Gastrocnemius medialis (tissue), 4 donors: ENCODE data around the gene SRCAP. TPM values are rescaled to one million over a fixed set of nuclear protein-coding genes. Genes with fewer than 3 reads are reported as not detected.
A peak's percentile ranks its signal among the peaks of the same experiment; 100 is the strongest.
"Not testable (repeated sequence)": the region's sequence is repeated elsewhere in the genome, so short reads cannot be mapped to it uniquely, and the experiment has no call there.

Experiments used
- ATAC-seq, 2 donors: fragments of 150-250 bp; one replicate each; pipeline ENCODE4 v1.9.1; 2016
- DNase-seq, 2 donors: peaks; one replicate each; pipeline ENCODE4 v3.0.0-alpha.2; 2019
- H3K27ac ChIP-seq, 4 donors: fragments of 200-600 bp; sonication (generic); 1 replicate in 1 of 4; 2 replicates in 3 of 4; pipeline ENCODE4 v1.5.1; 2016 to 2018; ENCODE audit warnings: mild to moderate bottlenecking in 2 of 4, moderate library complexity in 1 of 4
- H3K27me3 ChIP-seq, 3 donors: fragments of 200-600 bp; sonication (generic) in 2 of 3; 1 replicate in 1 of 3; 2 replicates in 2 of 3; pipeline versions ENCODE4 v1.5.1 to v1.6.0; 2016 to 2019; ENCODE audit warnings: mild to moderate bottlenecking in 1 of 3, moderate library complexity in 1 of 3
- H3K36me3 ChIP-seq, 2 donors: fragments of 200-600 bp; sonication (generic) in 1 of 2; one replicate each; pipeline ENCODE4 v1.5.1; 2017 to 2018
- H3K4me1 ChIP-seq, 2 donors: fragments of 200-600 bp; sonication (generic) in 1 of 2; one replicate each; pipeline ENCODE4 v1.5.1; 2016 to 2017; ENCODE audit warnings: mild to moderate bottlenecking in 2 of 2
- H3K4me3 ChIP-seq, 4 donors: fragments of 200-600 bp; sonication (generic) in 3 of 4; 1 replicate in 1 of 4; 2 replicates in 3 of 4; pipeline ENCODE4 v1.5.1; 2016 to 2019; ENCODE audit warnings: mild to moderate bottlenecking in 2 of 4
- H3K9me3 ChIP-seq, 3 donors: fragments of 200-600 bp; sonication (generic) in 2 of 3; 1 replicate in 1 of 3; 2 replicates in 2 of 3; pipeline ENCODE4 v1.5.1; 2016 to 2019
- POLR2A ChIP-seq, 2 donors: fragments of 450-650 bp; IDR thresholded peaks; one replicate each; pipeline ENCODE4 v1.6.1; 2017; ENCODE audit warnings: antibody characterized with exemption in 2 of 2, mild to moderate bottlenecking in 2 of 2, moderate library complexity in 2 of 2
- in situ Hi-C, 4 donors: fragments of 200-750 bp; cut with MboI; loops; one replicate each; pipeline versions ENCODE4 v1.15.0 to v1.8.0; 2017; ENCODE audit warnings: low sequenced_read_pairs in 4 of 4
- intact Hi-C: fragments of 100-400 bp; cut with DNase I; formaldehyde crosslinking; loops from one replicate; pipeline ENCODE4 v1.15.1; 2023; ENCODE audit warnings: low total_unique reads
- total RNA-seq, 4 donors: library from RNA; depleted of rRNA; stranded (reverse); fragments of >200 nt; gene quantifications; one replicate each; pipeline versions ENCODE4 v1.1.0 to v1.2.3, GENCODE V29; 2016
- TF ChIP-seq, protein P1 (sequence below), 5 experiments: fragments of 450-650 bp in 3 of 5; fragments of 200-600 bp in 2 of 5; sonication (generic) in 2 of 5; IDR thresholded peaks in 4 of 5; conservative IDR thresholded peaks in 1 of 5; 1 replicate in 4 of 5; 2 replicates in 1 of 5; pipeline ENCODE4 v1.5.1; 2016 to 2019; ENCODE audit warnings: antibody characterized with exemption in 5 of 5, mild to moderate bottlenecking in 3 of 5, moderate library complexity in 3 of 5

The SRCAP gene
- total RNA-seq, 4 donors from 2014 or later: 15.3 to 25.5 (median 21.9) TPM

DNA sequence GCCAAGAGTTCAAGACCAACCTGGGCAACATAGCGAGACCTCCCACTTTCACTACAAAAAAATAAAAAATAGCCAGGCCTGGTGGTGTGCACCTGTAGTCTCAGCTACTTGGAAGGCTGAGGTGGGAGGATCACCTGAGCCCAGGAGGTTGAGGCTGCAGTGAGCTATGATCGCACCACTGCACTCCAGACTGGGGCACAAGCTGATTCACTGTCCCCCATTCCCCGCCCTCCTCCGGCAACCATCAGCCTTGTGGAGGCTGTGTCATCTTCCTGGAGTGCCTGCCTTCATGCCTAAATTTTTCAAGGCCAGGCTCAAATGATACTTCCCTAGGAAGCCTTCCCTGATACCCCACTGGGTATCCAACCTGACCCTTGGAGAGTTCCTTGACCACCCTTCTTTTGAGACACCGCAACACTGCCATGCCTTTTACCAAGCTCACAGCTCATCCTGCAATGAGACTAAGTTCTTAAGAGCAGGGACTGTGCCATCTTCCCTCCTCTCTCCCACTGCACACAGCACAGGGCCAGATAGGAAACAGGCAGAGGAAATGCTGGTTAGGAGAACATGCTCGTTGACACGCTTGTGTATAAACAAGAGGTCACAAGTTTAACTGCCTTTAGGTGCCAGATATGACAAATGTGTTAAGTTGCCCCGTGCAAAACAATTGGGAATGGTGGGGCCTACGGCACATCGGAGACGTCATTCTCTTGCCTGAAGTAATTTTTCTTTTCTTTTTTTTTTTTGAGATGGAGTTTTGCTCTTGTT, 3.9 kb upstream of the SRCAP start:
- no peak for DNase-seq
- peaks cover 0 to 7% of the 10 kb centered on the region in 2 donors for H3K36me3 ChIP-seq
- H3K27ac ChIP-seq: no peak overlapping the region
- no peak overlapping the region for H3K4me3 ChIP-seq
- no peak for ATAC-seq
- in situ Hi-C loops: loop anchor here in 1 of 4 donors (10.0 kb wide), 1 partner anchor 50 kb away; no protein-coding TSS in a partner anchor
- H3K4me1 ChIP-seq: peaks cover 16 to 17% of the 10 kb centered on the region in 2 donors
- TF ChIP-seq, protein P1, sequence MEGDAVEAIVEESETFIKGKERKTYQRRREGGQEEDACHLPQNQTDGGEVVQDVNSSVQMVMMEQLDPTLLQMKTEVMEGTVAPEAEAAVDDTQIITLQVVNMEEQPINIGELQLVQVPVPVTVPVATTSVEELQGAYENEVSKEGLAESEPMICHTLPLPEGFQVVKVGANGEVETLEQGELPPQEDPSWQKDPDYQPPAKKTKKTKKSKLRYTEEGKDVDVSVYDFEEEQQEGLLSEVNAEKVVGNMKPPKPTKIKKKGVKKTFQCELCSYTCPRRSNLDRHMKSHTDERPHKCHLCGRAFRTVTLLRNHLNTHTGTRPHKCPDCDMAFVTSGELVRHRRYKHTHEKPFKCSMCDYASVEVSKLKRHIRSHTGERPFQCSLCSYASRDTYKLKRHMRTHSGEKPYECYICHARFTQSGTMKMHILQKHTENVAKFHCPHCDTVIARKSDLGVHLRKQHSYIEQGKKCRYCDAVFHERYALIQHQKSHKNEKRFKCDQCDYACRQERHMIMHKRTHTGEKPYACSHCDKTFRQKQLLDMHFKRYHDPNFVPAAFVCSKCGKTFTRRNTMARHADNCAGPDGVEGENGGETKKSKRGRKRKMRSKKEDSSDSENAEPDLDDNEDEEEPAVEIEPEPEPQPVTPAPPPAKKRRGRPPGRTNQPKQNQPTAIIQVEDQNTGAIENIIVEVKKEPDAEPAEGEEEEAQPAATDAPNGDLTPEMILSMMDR (IDR thresholded peaks at IDR 0.05 in 4 of 5, conservative IDR thresholded peaks at IDR 0.05 in 1 of 5): no peak
- no peak for TF ChIP-seq POLR2A (IDR thresholded peaks at IDR 0.05)
- intact Hi-C loops: loop anchor here (5.0 kb wide), 1 partner anchor 573 kb away; the partner anchor contains the start of gene MAPK3
- no peaks in the 10 kb centered on the region for H3K9me3 ChIP-seq
- H3K27me3 ChIP-seq: no peaks in the 10 kb centered on the region

DNA sequence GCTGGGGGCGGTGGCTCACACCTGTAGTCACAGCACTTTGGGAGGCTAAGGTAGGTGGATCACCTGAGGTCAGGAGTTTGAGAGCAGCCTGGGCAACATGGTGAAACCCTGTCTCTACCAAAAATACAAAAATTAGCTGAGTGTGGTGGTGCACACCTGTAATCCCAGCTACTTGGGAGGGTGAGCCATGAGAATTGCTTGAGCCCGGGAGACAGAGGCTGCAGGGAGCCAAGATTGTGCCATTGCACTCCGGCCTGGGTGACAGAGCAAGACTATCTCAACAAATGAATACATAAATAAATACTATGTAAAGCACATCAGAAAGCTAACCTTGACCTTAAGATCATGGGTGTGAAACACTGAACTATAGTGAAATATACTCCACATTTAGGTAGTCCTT, 2.3 kb upstream of the SRCAP start:
- peaks cover 26 to 28% of the 10 kb centered on the region in 2 donors for H3K4me1 ChIP-seq
- H3K9me3 ChIP-seq, H3K4me3 ChIP-seq, H3K27me3 ChIP-seq, DNase-seq, ATAC-seq: not testable (repeated sequence)
- in situ Hi-C loops (loop anchor here in 1 of 4 donors (10.0 kb wide), 1 partner anchor 52 kb away; no protein-coding TSS in a partner anchor), intact Hi-C loops (loop anchor here (5.0 kb wide), 1 partner anchor 574 kb away; the partner anchor contains the start of gene MAPK3)
- peak overlapping the region in 1 of 4 donors; percentile 100 for H3K27ac ChIP-seq
- peaks cover 0 to 22% of the 10 kb centered on the region in 2 donors for H3K36me3 ChIP-seq

DNA sequence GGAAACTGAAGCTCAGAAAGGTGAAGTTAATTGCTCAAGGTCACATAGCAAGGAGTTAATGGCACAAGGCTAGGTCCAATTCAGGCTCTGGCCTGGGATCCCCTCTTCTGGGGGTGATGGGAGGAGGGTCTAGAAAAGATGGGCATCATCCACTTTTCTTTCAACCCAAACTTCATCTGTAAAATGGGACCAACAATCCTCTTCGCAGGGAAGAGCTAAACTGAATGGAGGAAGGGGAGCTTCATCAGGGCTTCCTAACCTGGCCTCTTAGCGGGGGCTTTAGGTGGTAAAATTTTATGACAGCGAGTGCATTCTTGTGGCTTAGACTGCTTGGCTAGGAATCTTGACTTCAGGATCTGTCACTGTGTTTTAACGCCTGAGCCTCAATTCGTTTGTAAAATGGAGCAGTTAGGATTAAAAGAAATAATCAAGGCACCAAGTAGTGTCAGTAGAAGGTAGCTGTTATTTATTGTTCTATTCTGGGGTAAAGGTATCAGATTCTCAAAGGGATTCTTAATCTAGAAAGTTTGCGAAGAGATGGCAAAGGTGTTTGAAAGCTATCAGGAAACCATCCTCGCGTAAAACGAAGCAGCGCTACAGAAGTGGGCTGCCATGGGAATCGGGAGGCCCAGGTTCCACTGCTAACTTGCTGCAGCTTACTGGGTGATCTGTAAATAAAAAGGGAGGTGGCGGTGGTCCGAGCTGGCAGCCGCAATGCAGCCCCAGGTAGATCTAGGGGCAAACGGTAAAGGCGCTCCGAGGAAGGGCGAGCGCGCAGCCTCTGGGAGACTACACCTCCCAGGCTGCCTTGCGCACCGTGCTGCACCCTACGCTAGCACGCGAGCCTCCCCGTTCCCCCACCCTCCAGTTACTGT, 1.5 kb upstream of the SRCAP start:
- H3K4me3 ChIP-seq: peak overlapping the region; percentile 89 to 100 (median 98)
- intact Hi-C loops (loop anchor here (1.0 to 5.0 kb wide), 6 partner anchors 39 to 761 kb away; partner anchors contain the start of genes ARMC5, FBRS, MAPK3 and PHKG2), in situ Hi-C loops (loop anchor here in 1 of 4 donors (10.0 kb wide), 1 partner anchor 53 kb away; no protein-coding TSS in a partner anchor)
- peaks cover 0 to 28% of the 10 kb centered on the region in 2 donors for H3K36me3 ChIP-seq
- H3K27ac ChIP-seq: peak overlapping the region; percentile 98 to 100 (median 100)
- TF ChIP-seq, protein P1 (IDR thresholded peaks at IDR 0.05 in 4 of 5, conservative IDR thresholded peaks at IDR 0.05 in 1 of 5): no peak
- TF ChIP-seq POLR2A (IDR thresholded peaks at IDR 0.05): no peak
- peaks cover 26 to 28% of the 10 kb centered on the region in 2 donors for H3K4me1 ChIP-seq
- no peaks in the 10 kb centered on the region for H3K9me3 ChIP-seq
- DNase-seq: peak in 1 of 2 donors; percentile 98
- no peaks in the 10 kb centered on the region for H3K27me3 ChIP-seq
- peak; percentile 2 to 4 for ATAC-seq

DNA sequence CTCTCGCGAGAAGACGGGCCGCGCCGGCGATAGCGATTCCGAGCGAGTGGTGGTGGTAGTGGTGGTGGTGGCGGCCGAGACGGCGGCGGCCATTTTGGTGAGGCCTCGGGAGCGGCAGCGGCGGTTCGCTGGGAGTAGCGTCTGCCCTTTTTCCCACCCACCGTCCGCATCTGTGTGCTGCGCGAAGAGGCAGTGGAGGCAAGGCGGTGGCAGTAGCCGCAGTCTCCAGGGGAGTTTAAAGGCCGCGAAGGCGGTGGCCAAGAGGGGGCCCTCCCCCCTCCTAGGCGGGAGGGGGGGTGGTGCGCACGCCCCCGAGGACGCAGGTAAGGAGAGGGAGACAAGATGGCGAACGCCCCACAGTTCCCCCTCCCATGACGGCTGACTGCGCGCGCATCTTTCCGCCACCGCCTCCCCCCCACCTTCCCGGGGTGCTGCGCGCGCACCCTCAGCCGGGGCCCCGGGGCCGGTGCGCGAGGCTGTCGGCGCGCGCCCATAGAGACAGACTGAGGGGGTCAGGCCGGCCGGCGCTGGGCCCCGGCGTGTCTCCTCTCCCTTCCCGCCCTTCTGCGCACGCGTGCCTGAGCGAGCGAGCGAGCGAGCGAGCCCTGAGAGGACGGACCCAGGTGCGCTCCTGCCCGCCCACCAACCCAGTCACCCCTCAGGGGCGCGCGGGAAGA, 694 bp upstream of the SRCAP start:
- Histone ChIP-seq H3K4me3 (peak overlapping the region; percentile 89 to 100 (median 98)), H3K27ac (peak overlapping the region; percentile 98 to 100 (median 100)), H3K36me3 (peaks cover 0 to 36% of the 10 kb centered on the region in 2 donors), H3K4me1 (peaks cover 26 to 28% of the 10 kb centered on the region in 2 donors), H3K9me3 (no peaks in the 10 kb centered on the region), H3K27me3 (no peaks in the 10 kb centered on the region)
- in situ Hi-C loops (loop anchor here in 1 of 4 donors (10.0 kb wide), 1 partner anchor 53 kb away; no protein-coding TSS in a partner anchor), intact Hi-C loops (loop anchor here (1.0 to 5.0 kb wide), 6 partner anchors 40 to 761 kb away; partner anchors contain the start of genes ARMC5, FBRS, MAPK3 and PHKG2)
- ATAC-seq (peak; percentile 88 to 92), DNase-seq (peak; percentile 93 to 98)
- TF ChIP-seq, protein P1 (IDR thresholded peaks at IDR 0.05 in 4 of 5, conservative IDR thresholded peaks at IDR 0.05 in 1 of 5): no peak
- TF ChIP-seq POLR2A (IDR thresholded peaks at IDR 0.05): peak; percentile 84 to 88
